Caco-2 (cell line): ENCODE results near the gene IER5L. TPM values are rescaled to one million over a fixed set of nuclear protein-coding genes. Genes with fewer than 3 reads are reported as not detected.
A peak's percentile ranks its signal among the peaks of the same experiment; 100 is the strongest.

ENCODE experiments used
- BruUV-seq: library from RNA; stranded (reverse); fragments of 400-500 nt; replicated peaks from 2 replicates; lab custom pipeline; 2021; lab: Mats Ljungman, UMichigan
- CTCF ChIA-PET: fragments of 300-600 bp; sonication (Branson Sonifier 250); formaldehyde crosslinking; loops from one replicate; lab custom pipeline; 2022; ENCODE audit warnings: antibody characterized with exemption; lab: Charles Lee
- POLR2A ChIA-PET: fragments of 300-600 bp; sonication (Branson Sonifier 250); formaldehyde crosslinking; loops from one replicate; lab custom pipeline; 2022; ENCODE audit warnings: antibody characterized with exemption; lab: Charles Lee
- DNase-seq, 2 experiments: peaks; one replicate each; pipeline versions ENCODE4 v3.0.0 to v3.0.0-alpha.2; 2020 to 2022
- H3K27me3 ChIP-seq: replicated peaks from 2 replicates; pipeline ENCODE4 v1.6.0; 2011; ENCODE audit warnings: low read length; ENCODE audit not compliant: control insufficient read depth, insufficient read depth
- H3K36me3 ChIP-seq: 2 replicates; pipeline ENCODE4 v1.5.1; 2011; ENCODE audit warnings: low read length; ENCODE audit not compliant: control insufficient read depth, insufficient read depth
- H3K4me1 ChIP-seq: fragments of 250-450 bp; sonication (Bioruptor Pico); 2 replicates; pipeline ENCODE4 v1.5.1; 2020; ENCODE audit warnings: mild to moderate bottlenecking
- H3K4me3 ChIP-seq: 2 replicates; pipeline ENCODE4 v1.5.1; 2011; ENCODE audit warnings: low read depth, mild to moderate bottlenecking, control low read depth, low read length
- H3K9me3 ChIP-seq: fragments of 250-450 bp; sonication (Bioruptor Pico); 2 replicates; pipeline ENCODE4 v1.5.1; 2020; ENCODE audit warnings: mild to moderate bottlenecking, moderate library complexity
- H3K27ac Mint-ChIP-seq: one replicate; pipeline ENCODE4 v1.8.0; 2022; ENCODE audit warnings: mixed read lengths; ENCODE audit not compliant: unreplicated experiment
- H3K27me3 Mint-ChIP-seq: one replicate; pipeline ENCODE4 v1.8.0; 2022; ENCODE audit warnings: mixed read lengths; ENCODE audit not compliant: insufficient read depth, unreplicated experiment
- H3K36me3 Mint-ChIP-seq: one replicate; pipeline ENCODE4 v1.8.0; 2022; ENCODE audit warnings: mild to moderate bottlenecking, mixed read lengths; ENCODE audit not compliant: insufficient read depth, unreplicated experiment
- H3K4me1 Mint-ChIP-seq: one replicate; pipeline ENCODE4 v1.8.0; 2022; ENCODE audit warnings: low read depth, mixed read lengths; ENCODE audit not compliant: unreplicated experiment
- H3K4me3 Mint-ChIP-seq: one replicate; pipeline ENCODE4 v1.8.0; 2022; ENCODE audit warnings: mild to moderate bottlenecking, moderate library complexity, mixed read lengths; ENCODE audit not compliant: unreplicated experiment
- H3K9me3 Mint-ChIP-seq: one replicate; pipeline ENCODE4 v1.8.0; 2022; ENCODE audit warnings: mixed read lengths; ENCODE audit not compliant: unreplicated experiment
- CTCF ChIP-seq, 2 experiments: fragments of 200-600 bp in 1 of 2; IDR thresholded peaks; 1 replicate in 1 of 2; 2 replicates in 1 of 2; pipeline versions ENCODE4 v1.5.1 to v1.8.0; 2011 to 2022; ENCODE audit warnings: antibody characterized with exemption in 1 of 2, control low read depth in 1 of 2, inconsistent platforms in 1 of 2, low read depth in 1 of 2, low read length in 1 of 2, mild to moderate bottlenecking in 1 of 2, moderate library complexity in 1 of 2; ENCODE audit not compliant: insufficient read depth in 1 of 2, severe bottlenecking in 1 of 2, unreplicated experiment in 1 of 2
- intact Hi-C: fragments of 100-400 bp; cut with micrococcal nuclease; formaldehyde crosslinking; loops from one replicate; pipeline ENCODE4 v1.10.0; 2022; ENCODE audit not compliant: unreplicated experiment
- total RNA-seq: library from RNA; stranded (reverse); gene quantifications from 2 replicates; pipeline ENCODE4 v1.2.3, GENCODE V29; 2022

IER5L gene
- total RNA-seq, 1 experiment from 2014 or later: 3.9 TPM

DNA sequence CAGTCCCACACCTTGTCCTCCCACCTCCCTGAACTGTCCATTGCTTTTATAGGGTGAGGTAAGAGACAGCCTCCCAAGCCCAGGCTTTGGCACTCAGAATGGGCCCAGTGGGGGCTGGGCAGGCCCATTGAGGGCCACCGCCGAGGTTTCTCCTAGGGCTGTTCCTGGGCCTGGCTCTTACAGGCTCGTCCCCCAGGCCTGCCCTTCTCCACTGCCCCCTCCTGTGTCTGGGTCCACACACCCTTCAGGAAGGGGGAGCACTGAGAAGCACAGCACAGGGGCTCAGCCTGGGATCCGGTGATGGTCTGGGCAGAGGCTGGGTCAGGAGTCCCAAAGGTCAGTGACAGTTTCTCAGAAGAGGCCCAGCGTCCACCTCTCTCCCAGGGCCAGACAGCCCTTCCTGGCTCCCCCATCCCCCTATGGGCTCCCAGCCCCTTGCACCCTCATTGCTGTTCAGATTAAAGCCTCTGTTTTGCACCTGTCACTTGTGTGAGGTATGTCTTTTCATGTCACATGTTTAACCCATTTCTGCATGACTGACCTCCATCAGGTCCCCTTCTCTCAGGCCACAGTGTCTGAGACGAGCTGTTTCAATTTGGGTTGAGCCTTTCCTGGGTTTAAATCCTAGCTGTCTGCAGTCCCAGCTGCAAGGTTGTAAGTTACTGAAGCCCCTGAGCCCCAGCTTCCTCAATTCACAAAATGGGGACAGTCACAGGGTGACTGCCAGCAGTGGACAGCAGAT lies 29.4 kb downstream of the IER5L start:
- TSS peak; percentile 37 for BruUV-seq
- intact Hi-C loops: no loop called here
- POLR2A ChIA-PET: no interaction called here

GRCh38 chr9:129146441-129146941 lies 31.6 kb downstream of the IER5L start:
- no peaks in the 10 kb centered on the region for H3K27me3 ChIP-seq
- peaks cover 29% of the 10 kb centered on the region for H3K4me1 Mint-ChIP-seq
- peak overlapping the region; percentile 93 for H3K27ac Mint-ChIP-seq
- no peaks in the 10 kb centered on the region for H3K9me3 Mint-ChIP-seq
- H3K9me3 ChIP-seq: no peaks in the 10 kb centered on the region
- H3K36me3 ChIP-seq: peaks cover 5% of the 10 kb centered on the region
- peak overlapping the region; percentile 29 for H3K4me3 Mint-ChIP-seq
- no peaks in the 10 kb centered on the region for H3K27me3 Mint-ChIP-seq
- peaks cover 49% of the 10 kb centered on the region for H3K4me1 ChIP-seq
- POLR2A ChIA-PET: interaction anchor here (1.3 kb wide), 1 partner anchor 32 kb away, joined by 11 read pairs; the partner anchor contains the start of gene IER5L
- no peak for TF ChIP-seq CTCF (IDR thresholded peaks at IDR 0.05; ENCODE audit: insufficient read depth in 1 of 2, low read depth in 1 of 2, low read length in 1 of 2, severe bottlenecking in 1 of 2, unreplicated experiment in 1 of 2)
- intact Hi-C loops: no loop called here
- H3K4me3 ChIP-seq: no peak overlapping the region
- BruUV-seq: no TSS peak
- no peak for DNase-seq
- CTCF ChIA-PET: interaction anchor here (0.5 to 1.5 kb wide), 6 partner anchors 15 to 644 kb away, joined by 3 to 8 read pairs (median 3); no protein-coding TSS in a partner anchor
- peaks cover 52% of the 10 kb centered on the region for H3K36me3 Mint-ChIP-seq

More for the DNA sequence above, 29.4 kb downstream of the IER5L start:
- H3K4me3 ChIP-seq: no peak overlapping the region
- H3K9me3 ChIP-seq: no peaks in the 10 kb centered on the region
- TF ChIP-seq CTCF (IDR thresholded peaks at IDR 0.05; ENCODE audit: insufficient read depth in 1 of 2, low read depth in 1 of 2, low read length in 1 of 2, severe bottlenecking in 1 of 2, unreplicated experiment in 1 of 2): no peak
- no peaks in the 10 kb centered on the region for H3K27me3 ChIP-seq
- CTCF ChIA-PET: no interaction called here
- Mint-ChIP-seq H3K27me3 (no peaks in the 10 kb centered on the region), H3K4me1 (peaks cover 20% of the 10 kb centered on the region), H3K36me3 (peaks cover 42% of the 10 kb centered on the region), H3K9me3 (no peaks in the 10 kb centered on the region), H3K4me3 (no peak overlapping the region), H3K27ac (peak overlapping the region; percentile 93)
- peaks cover 2% of the 10 kb centered on the region for H3K36me3 ChIP-seq
- peaks cover 33% of the 10 kb centered on the region for H3K4me1 ChIP-seq
- DNase-seq: no peak

- Mint-ChIP-seq H3K27me3 (no peaks in the 10 kb centered on the region), H3K27ac (peak overlapping the region; percentile 93), H3K4me1 (peaks cover 29% of the 10 kb centered on the region), H3K4me3 (peak overlapping the region; percentile 29), H3K9me3 (no peaks in the 10 kb centered on the region), H3K36me3 (peaks cover 47% of the 10 kb centered on the region)
- intact Hi-C loops: no loop called here
- CTCF ChIA-PET: interaction anchor here (0.5 to 1.5 kb wide), 5 partner anchors 14 to 645 kb away, joined by 3 to 8 read pairs (median 3); no protein-coding TSS in a partner anchor
- peaks cover 5% of the 10 kb centered on the region for H3K36me3 ChIP-seq
- no peak overlapping the region for H3K4me3 ChIP-seq
- H3K9me3 ChIP-seq: no peaks in the 10 kb centered on the region
- POLR2A ChIA-PET: interaction anchor here (1.3 kb wide), 1 partner anchor 32 kb away, joined by 11 read pairs; the partner anchor contains the start of gene IER5L
- no peak for TF ChIP-seq CTCF (IDR thresholded peaks at IDR 0.05; ENCODE audit: insufficient read depth in 1 of 2, low read depth in 1 of 2, low read length in 1 of 2, severe bottlenecking in 1 of 2, unreplicated experiment in 1 of 2)
- peaks cover 55% of the 10 kb centered on the region for H3K4me1 ChIP-seq
- no TSS peak for BruUV-seq
- H3K27me3 ChIP-seq: no peaks in the 10 kb centered on the region
- peak; percentile 55 to 76 for DNase-seq
These were observed 32.2 kb downstream of the IER5L start for GRCh38 chr9:129145841-129146292.
